G401 (cell line): ENCODE data around the gene PLCB4. TPM values are rescaled to one million over a fixed set of nuclear protein-coding genes. Genes with fewer than 3 reads are reported as not detected.

Experiments used
- DNase-seq: peaks from one replicate; pipeline ENCODE4 v3.0.0-alpha.2; 2015; ENCODE audit warnings: low spot score
- in situ Hi-C: cut with HindIII; loops from 2 replicates; pipeline ENCODE4 v1.10.0; 2016; ENCODE audit warnings: low sequenced_read_pairs, mixed read lengths
- total RNA-seq: library from RNA; depleted of rRNA; stranded (reverse); fragments of >200 nt; shearing (Covaris generic); gene quantifications from 2 replicates; pipeline ENCODE4 v1.2.3, GENCODE V29; 2014

PLCB4 gene
- total RNA-seq, 1 experiment from 2014 or later: 2.4 TPM

DNA sequence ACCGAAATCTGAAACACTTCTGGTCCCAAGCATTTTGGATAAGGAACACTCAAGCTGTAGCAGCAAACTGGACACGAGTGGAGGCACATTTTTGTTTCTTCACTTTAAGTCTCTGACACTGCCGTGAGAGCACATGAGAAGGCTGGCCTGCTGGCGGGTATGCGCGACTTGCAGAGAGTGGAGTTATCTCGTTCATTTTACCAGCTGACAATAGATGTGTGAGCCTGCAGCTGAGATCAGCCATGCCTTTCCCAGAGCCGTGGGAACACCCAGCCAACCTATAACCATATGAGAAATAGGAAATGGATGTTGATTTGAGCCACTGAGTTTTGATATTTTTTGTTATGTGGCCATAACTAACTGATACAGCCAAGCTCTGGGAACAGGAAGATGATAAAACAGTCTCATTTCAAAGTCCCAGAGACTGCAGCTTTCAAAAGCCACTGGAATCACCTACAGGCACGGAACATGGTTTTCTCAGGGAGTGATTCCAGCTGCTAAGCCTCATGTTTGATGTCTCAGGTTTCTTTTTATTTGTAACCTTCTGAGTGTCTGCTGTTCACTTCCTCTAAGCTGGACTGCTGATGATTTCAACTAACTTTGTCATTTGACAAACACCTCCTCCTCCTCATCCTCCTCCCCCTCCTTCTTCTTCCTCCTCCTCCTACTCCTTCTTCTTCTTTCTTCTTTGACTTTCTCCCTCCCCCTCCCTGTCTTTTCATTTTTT is 416.9 kb downstream of the PLCB4 start:
- in situ Hi-C loops: no loop called here
- no peak for DNase-seq

DNA sequence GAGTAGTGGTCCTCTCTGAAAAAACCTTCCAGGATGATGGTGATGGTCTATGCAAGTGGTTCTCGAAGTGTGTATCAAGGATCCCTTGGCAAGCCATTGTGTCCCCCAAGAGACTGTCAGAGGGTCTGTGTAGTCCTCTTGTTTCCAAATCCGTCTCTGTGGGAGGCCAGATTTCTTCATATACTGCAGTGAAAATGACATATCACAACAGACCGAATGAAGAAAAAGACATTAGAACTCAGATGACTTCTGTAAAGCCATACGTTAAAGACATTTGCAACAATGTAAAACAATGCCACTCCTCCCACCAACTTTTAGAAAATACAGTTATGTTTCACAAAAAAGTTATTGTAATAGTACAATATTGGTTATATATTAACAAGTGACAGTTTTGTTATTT is 418.3 kb downstream of the PLCB4 start:
- no peak for DNase-seq
- in situ Hi-C loops: no loop called here

DNA sequence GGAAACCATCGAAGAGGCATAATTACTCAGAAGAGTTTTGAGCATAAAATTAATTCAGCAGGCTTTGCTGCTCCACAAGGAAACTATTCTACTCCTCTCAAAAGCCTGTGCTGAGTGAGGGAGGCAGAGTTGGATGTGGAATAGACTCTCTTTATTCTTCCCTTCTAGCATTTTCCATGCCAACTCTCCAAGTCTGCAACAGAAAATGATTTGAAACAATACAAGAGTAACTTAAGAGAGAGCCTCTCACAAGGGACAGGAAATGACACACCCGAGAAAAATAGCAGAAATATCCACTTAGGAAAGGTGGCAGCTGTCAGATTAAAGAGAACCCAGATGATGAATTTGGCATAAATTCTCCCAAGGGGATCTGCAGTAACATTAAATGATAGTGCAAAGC is 419.2 kb downstream of the PLCB4 start:
- in situ Hi-C loops: no loop called here
- peak; percentile 23 for DNase-seq

DNA sequence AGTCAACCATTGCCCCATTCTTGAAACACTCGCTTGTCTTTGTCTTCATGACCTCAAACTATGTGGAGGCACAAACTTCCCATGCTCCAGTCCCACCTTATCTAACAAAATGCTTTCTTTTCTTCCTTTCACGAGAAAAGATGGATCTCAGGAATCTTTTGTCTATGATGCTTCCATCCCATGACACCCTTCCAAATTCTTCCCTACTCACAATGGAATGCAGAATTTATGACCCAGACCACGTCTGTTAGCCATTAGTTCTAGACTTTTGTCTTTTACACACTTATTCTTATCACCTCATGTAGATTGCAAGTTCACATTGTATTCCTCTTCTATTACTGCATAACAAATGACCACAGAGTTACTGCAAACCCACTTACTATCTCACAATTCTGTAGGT is 421.3 kb downstream of the PLCB4 start:
- no peak for DNase-seq
- in situ Hi-C loops: no loop called here

DNA sequence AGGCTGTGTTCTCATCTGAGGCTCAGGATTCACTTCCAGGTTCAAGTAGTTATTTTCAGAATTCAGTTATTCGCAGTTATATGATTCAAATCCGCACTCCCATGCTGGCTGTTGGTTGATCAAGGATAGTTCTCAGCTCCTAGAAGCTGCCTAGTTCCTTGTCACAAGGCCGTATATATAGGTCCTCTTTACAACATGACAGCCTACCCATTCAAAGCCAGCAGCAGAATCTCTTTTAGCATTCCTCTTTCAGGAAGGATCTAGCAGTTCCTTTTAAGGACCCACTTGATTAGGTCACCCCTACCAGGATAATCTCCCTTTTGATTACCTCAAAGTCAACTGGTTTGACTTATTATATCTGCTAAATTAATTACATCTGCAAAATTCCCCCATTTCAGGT is 421.7 kb downstream of the PLCB4 start:
- DNase-seq: no peak
- in situ Hi-C loops: no loop called here

DNA sequence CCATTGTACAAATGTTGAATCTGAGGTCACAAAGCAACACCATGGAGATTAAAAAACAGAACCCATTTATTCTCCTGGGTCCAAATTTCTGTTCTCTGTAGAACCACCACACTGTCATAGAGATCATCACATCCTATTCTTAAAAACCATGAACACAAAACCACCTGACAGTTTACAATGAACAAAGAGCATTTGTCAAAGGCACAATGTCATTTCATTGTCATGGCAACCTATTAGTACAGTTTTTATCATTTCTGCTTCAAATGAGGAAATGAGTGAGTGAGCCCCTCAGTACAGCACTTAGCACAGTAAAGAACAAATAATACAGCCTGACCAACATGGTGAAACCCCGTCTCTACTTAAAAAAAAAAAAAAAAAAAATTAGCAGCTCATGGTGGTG is 422.4 kb downstream of the PLCB4 start:
- in situ Hi-C loops: no loop called here
- DNase-seq: no peak

DNA sequence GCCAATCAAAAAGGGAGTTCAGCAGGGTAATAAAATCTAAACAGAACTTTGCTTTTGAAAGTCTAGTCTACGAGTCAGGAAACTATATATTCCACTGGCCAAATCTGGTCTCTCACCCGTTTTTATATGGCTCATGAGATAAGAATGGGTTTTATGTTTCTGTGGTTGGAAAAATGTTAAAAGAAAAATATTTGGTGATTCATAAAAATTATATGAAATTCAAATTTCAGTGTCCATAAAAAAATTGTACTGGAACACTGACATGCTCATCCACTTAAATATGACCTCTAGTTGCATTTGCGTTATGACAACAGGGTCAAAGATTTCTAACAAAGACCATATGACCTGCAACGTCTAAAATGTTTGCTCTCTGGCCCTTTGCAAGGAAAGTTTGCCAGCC is 423.2 kb downstream of the PLCB4 start:
- in situ Hi-C loops: no loop called here
- no peak for DNase-seq

DNA sequence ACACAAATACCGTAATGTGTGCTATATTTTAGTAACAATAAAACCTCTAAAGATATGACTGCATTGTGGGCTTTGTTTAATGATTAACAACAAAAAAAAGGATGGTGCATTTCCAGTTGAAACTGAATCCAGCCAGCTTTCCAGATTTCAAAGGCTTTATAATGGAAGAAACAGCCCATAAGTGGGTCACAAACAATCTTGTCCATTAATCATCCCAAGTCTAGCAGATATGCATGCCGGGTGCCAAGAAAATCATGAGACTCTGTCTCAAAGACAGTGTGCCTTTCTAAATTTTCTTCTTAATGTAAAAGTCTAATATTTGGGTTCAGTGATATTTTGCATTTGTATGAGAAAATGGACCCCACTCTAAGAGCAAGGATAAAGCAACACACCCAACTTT is 424.9 kb downstream of the PLCB4 start:
- in situ Hi-C loops: no loop called here

DNA sequence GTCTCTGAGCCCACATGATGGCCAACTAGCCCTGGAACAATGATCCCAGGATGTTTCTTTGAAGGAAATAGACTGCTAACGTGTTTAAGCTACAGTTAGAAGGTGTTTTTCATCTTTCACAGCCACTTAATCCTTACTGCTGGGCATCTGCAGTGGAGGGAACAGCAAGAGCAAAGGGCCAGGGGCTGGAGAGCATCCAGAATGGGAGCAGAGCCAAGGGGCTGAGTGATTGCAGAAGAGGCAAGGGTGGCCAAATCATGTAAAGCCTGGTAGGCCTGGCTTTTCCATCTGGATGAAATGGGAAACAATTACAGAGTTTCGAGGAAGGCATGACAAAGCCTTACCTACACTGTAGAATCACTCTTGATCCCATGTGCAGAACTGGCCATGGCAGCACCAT is 426.8 kb downstream of the PLCB4 start:
- in situ Hi-C loops: no loop called here
- DNase-seq: no peak

More for the DNA sequence above, 424.9 kb downstream of the PLCB4 start:
- no peak for DNase-seq

DNA sequence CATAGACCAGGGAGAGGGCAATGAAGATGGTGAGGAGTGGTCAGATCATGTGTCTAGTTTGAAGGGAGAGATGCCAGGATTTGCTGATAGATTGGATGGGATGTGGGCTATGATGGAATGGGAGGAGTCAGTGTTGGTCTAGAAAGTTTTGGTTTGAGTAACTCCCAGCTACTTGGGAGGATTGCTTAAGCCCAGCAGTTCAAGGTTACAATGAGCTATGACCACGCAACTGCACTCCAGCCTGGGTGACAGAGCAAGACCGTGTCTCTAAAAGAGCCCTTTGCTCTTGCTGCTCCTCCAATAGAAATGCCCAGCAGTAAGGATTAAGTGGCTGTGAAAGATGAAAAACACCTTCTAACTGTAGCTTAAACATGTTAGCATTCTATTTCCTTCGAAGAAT is 427.3 kb downstream of the PLCB4 start:
- DNase-seq: no peak
- in situ Hi-C loops: no loop called here

DNA sequence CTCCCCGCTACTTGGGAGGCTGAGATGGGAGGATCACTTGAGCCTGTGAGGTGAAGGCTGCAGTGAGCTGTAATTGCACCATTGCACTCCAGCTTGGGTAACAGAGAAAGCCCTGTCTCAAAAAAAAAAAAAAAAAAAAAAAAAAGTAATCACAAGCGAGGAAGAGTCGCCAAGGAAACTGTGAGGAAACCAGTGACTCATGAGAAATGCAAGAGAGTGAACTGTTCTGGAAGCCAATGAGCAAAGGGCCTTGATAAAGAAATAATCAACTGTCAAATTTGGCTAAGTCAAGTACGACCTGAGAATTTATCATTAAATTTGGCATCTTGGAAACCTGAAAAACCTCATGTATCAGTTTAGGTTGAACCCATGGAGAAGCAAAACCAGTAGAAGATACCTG is 429.4 kb downstream of the PLCB4 start:
- in situ Hi-C loops: no loop called here
- DNase-seq: no peak

DNA sequence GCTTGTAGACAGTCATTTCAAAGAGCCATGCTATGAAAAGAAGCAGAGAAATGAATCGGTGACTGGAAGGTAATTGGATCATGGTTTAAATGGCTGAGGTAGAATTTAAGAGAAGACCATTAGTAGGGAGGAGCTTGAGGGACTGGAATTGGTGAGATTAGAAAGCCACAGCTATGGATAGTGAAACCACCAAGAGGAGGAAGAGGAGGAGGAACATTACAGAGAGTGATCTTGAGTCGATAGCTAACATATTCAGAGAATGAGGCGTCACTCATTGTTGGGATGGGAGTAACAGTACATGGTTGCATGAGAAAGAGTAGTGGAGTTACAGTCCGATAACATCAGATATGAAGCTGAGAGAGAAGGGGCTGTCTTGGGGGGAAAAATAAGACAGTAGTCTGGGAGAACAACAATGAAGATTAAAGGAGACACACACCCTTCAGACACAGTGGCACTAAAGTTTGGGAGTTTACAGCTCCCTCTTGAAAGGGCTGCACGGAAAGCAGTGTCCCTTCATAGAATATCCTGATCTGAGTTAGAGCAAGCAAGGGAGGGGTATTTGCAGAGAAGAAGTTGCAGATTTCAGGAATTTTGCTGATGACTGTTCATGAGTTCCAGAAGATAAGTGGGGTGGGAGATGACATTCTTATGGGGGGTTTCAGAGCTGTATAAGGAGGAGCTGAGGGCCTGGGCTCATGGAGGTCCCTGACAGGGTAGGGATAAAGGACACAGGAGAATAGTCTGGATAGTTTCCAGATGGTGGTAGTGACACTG is 430.4 kb downstream of the PLCB4 start:
- in situ Hi-C loops: no loop called here
- DNase-seq: no peak

DNA sequence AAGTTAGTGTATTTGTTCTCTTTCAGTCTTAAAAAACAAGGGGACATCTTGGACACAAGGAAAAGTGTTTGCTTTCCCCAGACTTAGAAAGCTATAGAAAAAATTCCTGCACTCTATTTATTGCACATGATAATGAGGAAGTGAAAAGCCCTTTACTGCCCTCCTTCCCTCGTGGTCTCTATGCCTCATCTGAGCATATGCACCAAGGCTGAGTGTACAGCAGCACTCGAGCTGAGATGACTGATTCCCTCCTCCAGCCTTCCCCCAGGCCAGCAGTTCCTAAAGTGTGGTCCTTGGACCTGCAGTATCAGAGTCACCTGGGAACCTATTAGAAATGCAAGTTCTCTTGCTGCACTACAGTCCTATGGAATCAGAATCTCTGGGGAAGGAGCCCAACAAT is 431.2 kb downstream of the PLCB4 start:
- no peak for DNase-seq
- in situ Hi-C loops: no loop called here

DNA sequence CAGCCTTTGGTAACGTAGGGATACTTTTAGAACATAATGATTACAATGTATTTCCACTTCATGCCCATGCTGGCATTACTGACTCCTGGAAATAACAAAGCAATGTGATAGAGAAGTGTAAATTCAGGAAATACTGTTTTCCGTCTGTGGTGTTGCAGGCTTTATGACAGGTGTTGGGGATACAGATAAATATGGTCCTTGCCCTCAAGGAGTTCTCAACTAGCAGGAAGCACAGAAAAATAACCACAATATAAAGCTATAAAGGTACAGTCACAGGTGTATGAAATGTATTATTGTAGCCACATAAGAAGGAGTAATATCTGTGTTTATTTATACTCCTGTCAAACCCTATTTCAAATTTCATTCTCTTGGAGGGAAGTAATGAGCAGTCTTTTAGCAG is 432.6 kb downstream of the PLCB4 start:
- in situ Hi-C loops: no loop called here
- no peak for DNase-seq

DNA sequence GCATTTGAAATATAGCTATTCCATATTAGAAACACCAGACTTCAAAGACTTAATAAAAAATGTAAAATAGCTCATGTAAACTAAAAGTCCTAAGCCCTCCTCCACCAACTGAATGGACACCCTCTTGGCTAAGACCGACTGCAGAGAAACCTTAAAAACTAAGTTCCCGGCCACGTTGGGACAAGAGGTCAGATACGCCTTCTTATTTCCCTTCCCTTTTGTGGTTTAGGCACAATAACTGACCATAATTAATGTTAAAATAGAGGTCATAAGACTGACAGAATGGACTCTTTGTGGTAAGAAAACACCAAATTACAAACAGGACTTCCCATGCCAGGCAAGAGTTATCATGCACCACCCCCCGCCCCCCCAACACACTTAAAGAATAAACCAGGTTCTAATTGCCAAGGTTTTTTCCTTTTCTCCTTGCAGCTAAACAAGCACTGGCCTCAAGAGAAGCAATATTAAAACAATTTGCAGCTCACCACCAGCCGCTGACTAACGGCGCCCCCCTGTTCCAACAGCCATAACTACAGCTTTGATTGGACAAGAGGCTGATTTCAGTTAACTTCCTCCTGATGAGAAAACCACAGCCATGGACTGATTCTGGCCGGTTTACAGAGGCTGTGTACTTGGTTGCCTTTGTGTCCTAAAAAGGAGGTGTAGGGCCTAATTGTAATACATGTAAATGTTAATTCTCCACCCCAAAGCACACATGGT is 434.8 kb downstream of the PLCB4 start:
- no peak for DNase-seq
- in situ Hi-C loops: no loop called here

DNA sequence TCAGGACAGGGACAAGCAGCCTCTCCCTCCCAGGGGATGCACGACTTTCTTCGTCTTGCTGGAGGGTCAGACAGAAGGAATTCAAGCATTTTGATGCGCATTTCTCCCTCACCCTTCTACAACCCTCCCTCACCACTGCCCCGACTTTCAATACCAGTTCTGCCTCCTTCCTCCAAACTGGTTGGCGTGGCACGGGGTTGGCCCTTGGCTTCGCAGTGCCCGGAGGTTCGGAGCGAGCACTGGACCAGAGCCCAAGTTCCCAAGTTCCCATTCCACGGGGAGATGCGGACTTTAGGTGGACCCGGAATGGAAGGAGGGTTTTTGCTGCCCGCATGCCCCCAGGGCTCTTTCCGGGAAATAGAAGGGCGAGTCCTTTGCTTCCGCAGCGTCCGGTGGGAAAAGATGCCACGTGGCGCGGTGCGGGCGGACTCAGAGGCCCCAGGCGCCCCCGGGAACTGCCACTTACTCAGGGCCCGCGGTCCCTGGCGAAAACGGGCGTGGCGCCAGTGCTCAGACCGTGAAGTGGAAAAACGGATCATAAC is 437.5 kb downstream of the PLCB4 start:
- in situ Hi-C loops: no loop called here
- no peak for DNase-seq

DNA sequence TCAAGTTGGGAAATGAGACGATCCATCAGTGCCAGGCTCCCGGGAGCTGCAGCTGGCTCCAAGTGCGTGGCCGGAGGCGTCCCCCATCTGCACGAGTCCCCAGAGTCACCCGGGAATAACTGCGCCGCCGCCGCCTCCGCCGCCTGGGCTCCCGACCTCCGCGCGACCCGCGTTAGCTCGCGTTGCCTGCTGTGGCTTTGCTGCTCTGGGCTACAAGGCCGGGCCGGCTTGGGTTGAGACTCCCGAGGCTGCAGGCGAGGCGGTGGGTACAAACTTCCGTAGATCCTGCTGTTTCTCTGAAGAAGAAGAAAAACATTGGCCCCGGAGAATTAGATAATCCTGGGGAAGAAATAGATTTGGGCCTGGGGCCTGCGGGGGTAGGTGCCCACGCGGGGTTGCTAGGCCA is 438.1 kb downstream of the PLCB4 start:
- DNase-seq: no peak
- in situ Hi-C loops: no loop called here

DNA sequence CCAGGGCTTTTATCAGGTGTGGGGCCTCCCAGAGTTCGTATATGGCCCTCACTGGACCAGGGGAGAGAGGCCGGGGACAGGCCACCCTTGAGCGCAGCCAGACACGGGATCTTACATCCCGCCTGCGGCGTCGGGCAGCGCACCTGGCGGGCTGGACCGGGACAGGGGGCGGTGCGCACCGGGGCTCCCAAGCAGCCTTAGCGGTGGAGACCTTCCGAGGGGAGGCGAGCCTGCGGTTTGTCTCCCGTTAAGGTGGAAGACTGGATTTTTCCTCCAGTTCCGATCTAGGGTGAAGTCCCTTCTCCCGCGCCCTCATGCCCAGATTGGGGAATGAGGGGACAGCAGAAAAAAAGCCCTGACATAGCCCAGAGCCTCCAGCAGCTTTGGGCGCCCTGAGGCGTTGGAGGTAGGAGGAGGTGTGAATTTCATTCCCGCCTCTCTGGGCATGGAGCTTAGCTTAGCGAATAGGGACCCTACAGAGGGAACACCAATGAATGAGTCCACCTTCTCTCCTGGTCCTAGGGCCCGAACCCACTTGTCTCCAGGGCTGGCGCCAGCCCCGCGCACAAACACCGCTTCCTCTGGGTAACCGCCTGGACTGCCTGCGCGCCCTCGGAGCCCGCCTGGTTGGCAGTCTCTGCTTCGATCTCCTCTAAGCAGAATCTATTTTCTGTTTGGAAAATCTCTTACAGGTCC is 438.8 kb downstream of the PLCB4 start:
- in situ Hi-C loops: no loop called here
- DNase-seq: no peak

DNA sequence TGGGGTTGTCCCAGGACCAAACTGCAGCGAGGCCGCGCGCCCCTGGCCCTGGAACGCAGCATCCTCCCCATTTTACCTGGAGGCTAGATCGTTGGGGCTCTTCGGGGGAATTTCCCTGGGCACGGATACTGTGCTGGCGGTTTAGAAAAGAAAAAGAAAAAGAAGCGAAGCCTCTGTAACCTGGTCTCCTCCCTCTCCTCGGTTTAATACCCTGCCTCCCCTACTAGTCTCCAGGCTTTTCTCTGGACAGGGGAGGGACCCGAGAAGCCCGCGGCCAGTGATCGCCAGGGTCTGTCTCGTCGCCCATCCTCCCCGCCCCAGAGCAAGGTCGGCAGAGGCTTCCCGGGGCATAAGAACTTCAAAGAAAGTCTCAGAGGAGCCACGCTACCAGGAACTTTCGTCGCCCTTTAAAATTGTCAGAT is 439.4 kb downstream of the PLCB4 start:
- no peak for DNase-seq
- in situ Hi-C loops: no loop called here
